HG02623 (cell line): ENCODE measurements around the gene SSPN.
A peak's percentile ranks its signal among the peaks of the same experiment; 100 is the strongest.

ENCODE experiments used
- ATAC-seq: cut with Tn5 transposase; IDR thresholded peaks from one replicate; pipeline ENCODE4 v1.9.1; 2021; ENCODE audit warnings: moderate library complexity; ENCODE audit not compliant: unreplicated experiment

Gene SSPN

GRCh38 chr12:26255893-26256645, 60.7 kb downstream of the SSPN start:
- no peak for ATAC-seq

GRCh38 chr12:26264215-26264838, 69.0 kb downstream of the SSPN start:
- no peak for ATAC-seq

GRCh38 chr12:26265606-26266005, 70.2 kb downstream of the SSPN start:
- ATAC-seq, result no peak

- ATAC-seq, result no peak
Measured at GRCh38 chr12:26266881-26267280, 71.5 kb downstream of the SSPN start.

GRCh38 chr12:26268841-26269561, 73.6 kb downstream of the SSPN start:
- no peak for ATAC-seq

GRCh38 chr12:26269562-26270284, 74.3 kb downstream of the SSPN start:
- no peak for ATAC-seq

GRCh38 chr12:26271024-26271423, 75.7 kb downstream of the SSPN start:
- no peak for ATAC-seq

GRCh38 chr12:26271889-26272492, 76.6 kb downstream of the SSPN start:
- ATAC-seq, result no peak

- ATAC-seq, result no peak
Measured at GRCh38 chr12:26272851-26273250, 77.5 kb downstream of the SSPN start.

- no peak for ATAC-seq
Measured at GRCh38 chr12:26273811-26274210, 78.4 kb downstream of the SSPN start.

GRCh38 chr12:26274441-26275312, 79.3 kb downstream of the SSPN start:
- ATAC-seq, result peak; percentile 95

- no peak for ATAC-seq
Measured at GRCh38 chr12:26275313-26276131, 80.1 kb downstream of the SSPN start.

- ATAC-seq, result no peak
Measured at GRCh38 chr12:26276709-26277108, 81.3 kb downstream of the SSPN start.

- ATAC-seq, result no peak
Measured at GRCh38 chr12:26277506-26278246, 82.3 kb downstream of the SSPN start.

- ATAC-seq, result no peak
Measured at GRCh38 chr12:26278266-26278665, 82.9 kb downstream of the SSPN start.

- ATAC-seq, result no peak
Measured at GRCh38 chr12:26278666-26279065, 83.3 kb downstream of the SSPN start.

- no peak for ATAC-seq
Measured at GRCh38 chr12:26279091-26279490, 83.7 kb downstream of the SSPN start.

GRCh38 chr12:26279908-26280307, 84.5 kb downstream of the SSPN start:
- no peak for ATAC-seq
